ENCODE results near the gene CDK11A. TPM values are rescaled to one million over a fixed set of nuclear protein-coding genes. Genes with fewer than 3 reads are reported as not detected.

The CDK11A gene
- total RNA-seq, 2 experiments from 2014 or later: 206 to 217 TPM

DNA sequence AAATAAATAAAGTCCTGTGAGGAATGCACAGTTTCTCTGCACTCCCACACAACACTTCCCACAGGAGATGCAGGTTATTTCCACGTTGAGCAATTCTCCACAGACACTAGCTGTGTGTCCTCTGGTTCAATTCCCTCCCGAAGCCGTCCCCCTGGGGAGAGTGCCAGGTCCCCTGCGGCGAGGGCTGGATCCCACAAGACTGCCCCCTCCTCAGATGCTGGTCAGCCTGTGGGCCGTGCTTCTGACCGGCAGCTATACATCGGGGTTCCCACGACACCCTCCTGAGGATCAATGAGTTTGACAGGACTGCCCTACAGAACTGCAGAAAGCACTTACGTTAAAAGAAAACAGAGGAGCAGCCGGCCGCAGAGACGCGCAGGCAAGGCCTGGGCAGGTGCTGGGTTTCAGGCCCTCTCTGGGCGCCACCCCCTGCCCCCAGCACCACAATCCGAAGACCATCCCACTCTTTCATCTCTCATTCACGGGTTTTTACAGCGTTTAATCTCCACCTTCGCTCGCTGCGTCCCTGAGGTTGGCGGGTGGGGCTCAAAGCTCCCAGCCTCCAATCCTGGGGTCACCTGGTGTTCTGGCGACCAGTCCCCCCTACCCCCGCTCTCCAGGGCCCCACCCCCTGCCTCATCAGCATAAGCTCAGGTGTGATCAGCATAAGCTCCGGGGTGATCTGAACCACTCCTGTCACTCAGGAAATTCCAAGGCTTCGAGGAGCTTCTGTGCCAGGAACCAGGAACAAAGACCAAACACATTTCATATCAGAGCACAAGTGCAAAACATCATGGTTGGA is 40.9 kb downstream of the CDK11A start:
- Mint-ChIP-seq H3K4me1 (ENCODE audit: low read depth) (peaks cover 18% of the 10 kb centered on the region), H3K27ac (no peak overlapping the region), H3K9me3 (no peaks in the 10 kb centered on the region), H3K4me3 (peak overlapping the region; percentile 30), H3K27me3 (no peaks in the 10 kb centered on the region), H3K36me3 (ENCODE audit: low read depth) (peaks cover 18% of the 10 kb centered on the region)
- intact Hi-C loops (cut with DNase I, micrococcal nuclease): no loop called here
- Histone ChIP-seq H3K4me3 (ENCODE audit: low read length) (no peak overlapping the region), H3K27me3 (ENCODE audit: control insufficient read depth in 1 of 2, insufficient read depth in 2 of 2, low read length in 2 of 2) (no peaks in the 10 kb centered on the region), H3K36me3 (ENCODE audit: insufficient read depth, low read length) (peaks cover 13% of the 10 kb centered on the region), H3K27ac (ENCODE audit: low read depth in 1 of 2, low read length in 2 of 2) (no peak overlapping the region), H3K9me3 (ENCODE audit: control insufficient read depth in 1 of 2, insufficient read depth in 1 of 2, low read length in 2 of 2) (no peaks in the 10 kb centered on the region), H3K4me1 (ENCODE audit: insufficient read depth, low read length) (peaks cover 28% of the 10 kb centered on the region)
- no peak for DNase-seq
- TF ChIP-seq CTCF (IDR thresholded peaks at IDR 0.05): no peak
- no peak for ATAC-seq (ENCODE audit: poor library complexity)
- ChIA-PET CTCF (no interaction called here), POLR2A (no interaction called here)

DNA sequence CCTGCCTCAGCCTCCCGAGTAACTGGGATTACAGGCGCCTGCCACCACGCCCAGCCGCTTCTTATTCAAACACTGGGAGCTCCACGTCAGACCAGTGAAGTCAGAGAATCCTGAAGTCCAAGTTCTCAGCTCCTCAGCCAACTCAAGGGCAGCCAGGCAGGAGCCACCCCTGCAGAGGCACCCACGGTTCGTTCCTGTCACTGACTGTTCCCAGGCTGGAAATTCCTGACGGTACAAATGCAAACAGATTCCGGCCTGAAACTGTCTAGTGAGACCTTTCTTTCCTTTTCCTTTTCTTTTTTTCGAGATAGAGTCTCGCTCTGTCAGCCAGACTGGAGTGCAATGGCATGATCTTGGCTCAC is 43.3 kb downstream of the CDK11A start:
- H3K4me1 Mint-ChIP-seq (ENCODE audit: low read depth): peaks cover 23% of the 10 kb centered on the region
- H3K36me3 ChIP-seq (ENCODE audit: insufficient read depth, low read length): peaks cover 9% of the 10 kb centered on the region
- ATAC-seq (ENCODE audit: poor library complexity): no peak

GRCh38 chr1:1680031-1680911 is 43.9 kb downstream of the CDK11A start:
- Histone ChIP-seq H3K4me3 (ENCODE audit: low read length) (no peak overlapping the region), H3K4me1 (ENCODE audit: insufficient read depth, low read length) (peaks cover 31% of the 10 kb centered on the region), H3K27ac (ENCODE audit: low read depth in 1 of 2, low read length in 2 of 2) (no peak overlapping the region), H3K36me3 (ENCODE audit: insufficient read depth, low read length) (peaks cover 9% of the 10 kb centered on the region), H3K9me3 (ENCODE audit: control insufficient read depth in 1 of 2, insufficient read depth in 1 of 2, low read length in 2 of 2) (no peaks in the 10 kb centered on the region), H3K27me3 (ENCODE audit: control insufficient read depth in 1 of 2, insufficient read depth in 2 of 2, low read length in 2 of 2) (no peaks in the 10 kb centered on the region)
- H3K9me3 Mint-ChIP-seq: no peaks in the 10 kb centered on the region
- H3K4me1 Mint-ChIP-seq (ENCODE audit: low read depth): peaks cover 23% of the 10 kb centered on the region
- ChIA-PET CTCF (no interaction called here), POLR2A (no interaction called here)
- H3K27me3 Mint-ChIP-seq: no peaks in the 10 kb centered on the region
- H3K4me3 Mint-ChIP-seq: no peak overlapping the region
- intact Hi-C loops (cut with DNase I, micrococcal nuclease): no loop called here
- H3K27ac Mint-ChIP-seq: no peak overlapping the region
- TF ChIP-seq CTCF (IDR thresholded peaks at IDR 0.05): no peak
- DNase-seq (no peak), ATAC-seq (ENCODE audit: poor library complexity) (no peak)
- peaks cover 19% of the 10 kb centered on the region for H3K36me3 Mint-ChIP-seq (ENCODE audit: low read depth)

More for the DNA sequence above, 43.3 kb downstream of the CDK11A start:
- Mint-ChIP-seq H3K36me3 (ENCODE audit: low read depth) (peaks cover 22% of the 10 kb centered on the region), H3K9me3 (no peaks in the 10 kb centered on the region), H3K27me3 (no peaks in the 10 kb centered on the region), H3K4me3 (no peak overlapping the region), H3K27ac (no peak overlapping the region)
- intact Hi-C loops (cut with DNase I, micrococcal nuclease): no loop called here
- no peak overlapping the region for H3K27ac ChIP-seq (ENCODE audit: low read depth in 1 of 2, low read length in 2 of 2)
- H3K4me3 ChIP-seq (ENCODE audit: low read length): no peak overlapping the region
- no peaks in the 10 kb centered on the region for H3K9me3 ChIP-seq (ENCODE audit: control insufficient read depth in 1 of 2, insufficient read depth in 1 of 2, low read length in 2 of 2)
- ChIA-PET POLR2A (no interaction called here), CTCF (no interaction called here)
- peaks cover 36% of the 10 kb centered on the region for H3K4me1 ChIP-seq (ENCODE audit: insufficient read depth, low read length)
- H3K27me3 ChIP-seq (ENCODE audit: control insufficient read depth in 1 of 2, insufficient read depth in 2 of 2, low read length in 2 of 2): no peaks in the 10 kb centered on the region
- DNase-seq: no peak
- TF ChIP-seq CTCF (IDR thresholded peaks at IDR 0.05): no peak
